ENCODE data around the gene GKN2. TPM values are rescaled to one million over a fixed set of nuclear protein-coding genes. Genes with fewer than 3 reads are reported as not detected.

The GKN2 gene
- total and polyA plus RNA-seq, 11 donors = not detected

DNA sequence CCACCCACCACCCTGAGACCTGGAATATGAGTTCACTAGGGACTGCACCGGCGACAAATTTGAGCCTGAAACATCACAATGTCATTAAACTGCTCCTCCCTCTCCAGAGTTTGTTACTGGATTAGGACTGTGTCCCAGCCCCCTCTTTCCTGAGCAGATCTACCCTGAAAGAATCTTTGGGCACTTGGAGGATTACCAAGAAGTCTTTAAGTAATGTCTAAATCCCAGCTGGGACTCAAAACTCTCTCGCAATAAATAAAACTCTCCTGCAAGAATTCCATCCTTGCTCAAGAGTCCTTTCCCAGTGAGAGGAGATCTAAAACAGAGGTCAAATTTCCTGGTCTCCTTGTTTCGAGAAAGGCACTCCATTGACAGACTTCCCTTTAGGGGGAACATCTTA lies 20.9 kb downstream of the GKN2 start:
- ATAC-seq (no peak), DNase-seq (no peak)
- H3K27ac ChIP-seq = no peak overlapping the region
- H3K36me3 ChIP-seq = no peaks in the 10 kb centered on the region
- H3K27me3 ChIP-seq = peaks cover 0 to 5% (median 0%) of the 10 kb centered on the region in 9 donors
- intact Hi-C loops (cut with DNase I) = no loop called here
- TF ChIP-seq, protein P1, sequence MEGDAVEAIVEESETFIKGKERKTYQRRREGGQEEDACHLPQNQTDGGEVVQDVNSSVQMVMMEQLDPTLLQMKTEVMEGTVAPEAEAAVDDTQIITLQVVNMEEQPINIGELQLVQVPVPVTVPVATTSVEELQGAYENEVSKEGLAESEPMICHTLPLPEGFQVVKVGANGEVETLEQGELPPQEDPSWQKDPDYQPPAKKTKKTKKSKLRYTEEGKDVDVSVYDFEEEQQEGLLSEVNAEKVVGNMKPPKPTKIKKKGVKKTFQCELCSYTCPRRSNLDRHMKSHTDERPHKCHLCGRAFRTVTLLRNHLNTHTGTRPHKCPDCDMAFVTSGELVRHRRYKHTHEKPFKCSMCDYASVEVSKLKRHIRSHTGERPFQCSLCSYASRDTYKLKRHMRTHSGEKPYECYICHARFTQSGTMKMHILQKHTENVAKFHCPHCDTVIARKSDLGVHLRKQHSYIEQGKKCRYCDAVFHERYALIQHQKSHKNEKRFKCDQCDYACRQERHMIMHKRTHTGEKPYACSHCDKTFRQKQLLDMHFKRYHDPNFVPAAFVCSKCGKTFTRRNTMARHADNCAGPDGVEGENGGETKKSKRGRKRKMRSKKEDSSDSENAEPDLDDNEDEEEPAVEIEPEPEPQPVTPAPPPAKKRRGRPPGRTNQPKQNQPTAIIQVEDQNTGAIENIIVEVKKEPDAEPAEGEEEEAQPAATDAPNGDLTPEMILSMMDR (IDR thresholded peaks at IDR 0.05) = no peak
- no peak for TF ChIP-seq POLR2A (IDR thresholded peaks at IDR 0.05)
- 39 to 50% (median 45%) methylated on average over 4 of the region's 4 CpGs for WGBS, 4 donors
- H3K4me3 ChIP-seq = no peak overlapping the region
- H3K9me3 ChIP-seq = no peaks in the 10 kb centered on the region
- peaks cover 0 to 12% (median 0%) of the 10 kb centered on the region in 12 donors for H3K4me1 ChIP-seq

DNA sequence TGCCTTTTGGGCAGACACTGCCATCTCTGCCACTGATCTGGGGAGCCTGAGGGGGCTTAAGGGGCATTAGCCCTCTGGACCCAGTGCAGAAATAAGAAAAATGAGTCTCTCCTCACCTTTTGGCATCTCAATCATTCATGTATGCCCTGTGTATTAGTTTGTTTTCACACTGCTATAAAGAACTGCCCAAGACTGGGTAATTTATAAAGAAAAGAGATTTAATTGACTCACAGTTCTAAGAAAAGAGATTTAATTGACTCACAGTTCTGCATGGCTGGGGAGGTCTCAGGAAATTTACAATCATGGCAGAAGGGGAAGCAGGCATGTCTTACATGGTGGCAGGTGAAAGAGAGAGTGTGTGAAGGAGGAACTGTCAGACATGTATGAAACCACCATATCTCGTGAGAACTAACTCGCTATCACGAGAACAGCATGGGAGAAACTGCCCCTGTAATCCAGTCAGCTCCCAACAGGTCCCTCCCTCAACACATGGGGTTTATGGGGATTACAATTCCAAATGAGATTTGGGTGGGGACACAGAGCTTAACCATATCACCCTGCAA lies 21.5 kb downstream of the GKN2 start:
- no peak for DNase-seq
- intact Hi-C loops (cut with DNase I) = no loop called here
- TF ChIP-seq POLR2A (IDR thresholded peaks at IDR 0.05) = no peak
- TF ChIP-seq, protein P1 (IDR thresholded peaks at IDR 0.05) = no peak

DNA sequence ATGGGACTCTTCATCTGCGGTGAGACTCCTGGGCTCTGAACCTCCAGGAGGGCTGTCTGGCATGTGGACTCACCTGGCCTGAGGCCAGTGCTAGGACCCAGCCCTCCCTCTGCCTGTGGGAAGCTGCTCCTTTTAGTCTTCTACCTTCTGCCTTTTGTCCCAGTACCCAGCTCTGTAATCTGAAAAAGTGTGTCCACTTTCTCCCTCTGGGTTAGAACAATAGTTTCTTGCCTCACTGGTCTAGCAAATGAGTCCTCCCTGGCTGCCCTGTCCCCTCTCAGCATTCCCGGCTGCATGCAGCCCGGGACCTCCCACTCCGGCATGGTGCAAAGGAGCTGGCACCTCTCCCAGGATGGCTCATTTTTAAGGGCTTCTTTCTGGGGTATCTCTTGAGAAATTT lies 25.9 kb downstream of the GKN2 start:
- Histone ChIP-seq H3K4me3 (no peak overlapping the region), H3K36me3 (no peaks in the 10 kb centered on the region), H3K27ac (no peak overlapping the region), H3K9me3 (no peaks in the 10 kb centered on the region), H3K4me1 (no peaks in the 10 kb centered on the region), H3K27me3 (peaks cover 0 to 13% (median 0%) of the 10 kb centered on the region in 9 donors)
- no peak for DNase-seq
- intact Hi-C loops (cut with DNase I) = loop anchor here in 8 of 10 donors (5.0 to 10.0 kb wide), 6 partner anchors 174 to 464 kb away; partner anchors contain the start of genes APLF (in 3 of the 8) and FBXO48 (in 3 of the 8)
- 68 to 82% (median 69%) methylated on average over 4 of the region's 4 CpGs for WGBS, 4 donors
- ATAC-seq = no peak
- no peak for TF ChIP-seq POLR2A (IDR thresholded peaks at IDR 0.05)
- TF ChIP-seq, protein P1 (IDR thresholded peaks at IDR 0.05) = no peak

More for the DNA sequence above, 21.5 kb downstream of the GKN2 start:
- no peak for ATAC-seq
- Histone ChIP-seq H3K27ac (no peak overlapping the region), H3K9me3 (no peaks in the 10 kb centered on the region), H3K4me3 (no peak overlapping the region), H3K4me1 (peaks cover 0 to 6% (median 0%) of the 10 kb centered on the region in 12 donors), H3K27me3 (peaks cover 0 to 10% (median 0%) of the 10 kb centered on the region in 9 donors), H3K36me3 (no peaks in the 10 kb centered on the region)
- WGBS, 4 donors = 83 to 86% (median 84%) methylated on average over 3 of the region's 3 CpGs

DNA sequence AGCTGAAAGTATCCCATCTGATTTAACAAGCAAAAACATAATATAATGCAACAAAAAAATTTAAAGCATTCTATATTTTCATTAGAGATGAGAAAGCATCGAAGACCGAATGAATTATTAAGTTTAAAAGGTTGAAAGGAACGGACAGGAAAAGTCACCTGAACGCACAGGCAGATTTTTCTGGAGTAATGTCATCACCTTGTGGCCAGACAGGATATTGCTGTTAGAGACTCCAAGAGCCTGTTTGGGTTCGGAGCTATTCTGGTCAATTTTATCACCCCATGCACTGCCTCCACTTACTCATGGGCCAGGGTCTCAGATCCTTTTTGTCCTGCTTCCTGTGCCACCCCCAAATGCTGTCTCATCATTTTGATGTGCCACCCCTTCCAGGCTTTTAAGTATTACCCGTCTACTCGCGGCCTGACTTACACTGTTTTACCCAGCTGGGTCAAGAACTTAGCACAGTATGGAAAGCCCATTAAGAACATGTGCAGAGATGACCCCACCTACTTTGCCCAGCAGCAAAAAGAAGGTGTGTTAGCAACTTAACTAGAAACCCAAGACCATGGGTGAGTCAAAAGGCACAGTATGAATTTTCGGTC lies 27.3 kb downstream of the GKN2 start:
- TF ChIP-seq, protein P1 (IDR thresholded peaks at IDR 0.05) = peak; percentile 74 to 92 (median 82)
- no peak for TF ChIP-seq POLR2A (IDR thresholded peaks at IDR 0.05)
- DNase-seq (no peak), ATAC-seq (peak in 3 of 4 donors; percentile 57 to 65 (median 62))
- Histone ChIP-seq H3K4me1 (no peaks in the 10 kb centered on the region), H3K4me3 (no peak overlapping the region), H3K9me3 (no peaks in the 10 kb centered on the region), H3K27ac (no peak overlapping the region), H3K36me3 (no peaks in the 10 kb centered on the region), H3K27me3 (peaks cover 0 to 13% (median 0%) of the 10 kb centered on the region in 9 donors)
- WGBS, 4 donors = 39 to 45% (median 40%) methylated on average over 9 of the region's 9 CpGs
- intact Hi-C loops (cut with DNase I) = loop anchor here in 8 of 10 donors (1.0 to 10.0 kb wide), 8 partner anchors 173 to 463 kb away; partner anchors contain the start of genes APLF (in 3 of the 8) and FBXO48 (in 3 of the 8)

All from heart left ventricle (tissue), 16 donors.